ENCODE measurements around the gene SGK1.

Gene SGK1

GRCh38 chr6:134317471-134318131 lies at the start of gene SGK1:
TSS of gene SGK1 (minus strand) at chr6:134318112. CDS start at chr6:134317460, 652 bp downstream.
- DNase-seq (ENCODE audit: low read depth in 2 of 2), result peak in 1 of 2 donors; percentile 11

- no peak for DNase-seq (ENCODE audit: low read depth in 2 of 2)
These were observed 45.6 kb upstream of the SGK1 start for GRCh38 chr6:134363323-134364039.

DNA sequence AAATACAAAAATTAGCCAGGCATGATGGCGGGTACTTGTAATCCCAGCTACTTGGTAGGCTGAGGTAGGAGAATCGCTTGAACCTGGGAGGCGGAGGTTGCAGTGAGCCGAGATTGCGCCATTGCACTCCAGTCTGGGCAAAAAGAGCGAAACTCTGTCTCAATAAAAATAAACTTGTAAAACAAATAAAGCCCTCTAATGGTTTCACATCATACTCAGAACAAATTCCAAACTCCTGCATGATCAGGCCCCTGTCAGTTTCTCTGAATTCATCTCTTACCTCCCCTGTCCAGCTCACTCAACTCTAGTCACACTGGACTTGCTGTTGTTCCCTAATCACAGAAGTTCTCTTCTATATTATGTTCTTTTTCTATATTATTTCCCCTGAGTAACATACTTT lies 43.1 kb upstream of the SGK1 start:
- DNase-seq (ENCODE audit: low read depth in 2 of 2), result no peak

DNA sequence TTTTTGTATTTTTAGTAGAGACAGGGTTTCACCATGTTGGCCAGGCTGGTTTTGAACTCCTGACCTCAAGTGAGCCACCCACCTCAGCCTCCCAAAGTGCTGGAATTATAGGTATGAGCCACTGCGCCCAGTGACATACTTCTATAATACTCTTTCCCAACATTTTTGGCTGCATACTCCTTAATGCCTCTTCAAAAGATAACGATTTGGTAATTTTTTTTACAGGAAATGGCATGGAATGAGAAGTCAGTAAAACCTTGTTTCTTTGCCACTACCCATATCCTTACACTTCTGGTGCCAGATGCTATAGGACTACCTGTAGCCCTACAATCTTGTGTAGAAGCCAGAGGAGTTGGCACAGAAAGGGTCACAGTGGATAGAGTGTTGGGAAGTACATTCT lies 41.4 kb upstream of the SGK1 start:
- DNase-seq (ENCODE audit: low read depth in 2 of 2), result no peak

DNA sequence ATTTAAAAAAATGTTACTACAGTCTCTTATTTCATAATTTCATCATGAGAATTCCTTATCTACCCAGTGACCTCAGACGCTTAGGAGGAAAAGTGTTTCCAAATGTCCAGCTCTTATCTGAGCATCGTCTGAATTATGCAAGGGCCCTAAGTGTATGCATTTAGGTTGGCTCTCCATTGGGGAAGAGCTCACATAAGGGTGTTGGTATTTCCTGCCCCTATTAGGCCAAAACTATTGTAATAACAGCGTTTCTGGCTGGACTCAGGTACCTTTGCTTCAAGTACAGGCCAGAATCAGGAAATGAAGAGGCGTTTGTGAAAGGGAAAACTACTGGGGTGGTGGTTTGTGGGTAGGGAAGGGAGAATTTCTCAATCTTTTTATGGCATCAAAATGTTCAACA lies 40.4 kb upstream of the SGK1 start:
- DNase-seq (ENCODE audit: low read depth in 2 of 2), result no peak

DNA sequence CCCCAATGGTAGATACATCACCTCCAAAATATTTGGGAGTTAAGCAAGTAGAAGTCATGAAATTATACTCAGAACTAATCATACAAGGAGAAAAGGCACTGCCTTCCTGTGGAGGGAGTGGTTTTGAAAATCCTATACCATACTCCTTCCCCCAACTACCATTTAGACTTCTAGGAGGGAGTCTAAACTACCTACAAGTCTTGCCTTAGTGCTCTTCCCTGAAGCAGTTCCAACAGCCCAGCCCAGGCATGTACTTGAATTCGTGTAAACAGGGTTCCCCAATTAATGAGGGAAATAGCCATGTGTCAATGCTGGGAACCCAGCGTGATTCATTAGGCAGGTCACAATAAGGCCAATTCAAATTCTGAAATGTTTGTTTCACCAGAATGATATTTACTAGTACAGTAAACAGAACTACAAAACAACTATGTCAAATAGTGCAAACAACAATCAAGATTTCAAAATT lies 39.1 kb upstream of the SGK1 start:
- DNase-seq (ENCODE audit: low read depth in 2 of 2), result no peak

- DNase-seq (ENCODE audit: low read depth in 2 of 2), result no peak
These were observed 38.5 kb upstream of the SGK1 start for GRCh38 chr6:134356405-134356804.

DNA sequence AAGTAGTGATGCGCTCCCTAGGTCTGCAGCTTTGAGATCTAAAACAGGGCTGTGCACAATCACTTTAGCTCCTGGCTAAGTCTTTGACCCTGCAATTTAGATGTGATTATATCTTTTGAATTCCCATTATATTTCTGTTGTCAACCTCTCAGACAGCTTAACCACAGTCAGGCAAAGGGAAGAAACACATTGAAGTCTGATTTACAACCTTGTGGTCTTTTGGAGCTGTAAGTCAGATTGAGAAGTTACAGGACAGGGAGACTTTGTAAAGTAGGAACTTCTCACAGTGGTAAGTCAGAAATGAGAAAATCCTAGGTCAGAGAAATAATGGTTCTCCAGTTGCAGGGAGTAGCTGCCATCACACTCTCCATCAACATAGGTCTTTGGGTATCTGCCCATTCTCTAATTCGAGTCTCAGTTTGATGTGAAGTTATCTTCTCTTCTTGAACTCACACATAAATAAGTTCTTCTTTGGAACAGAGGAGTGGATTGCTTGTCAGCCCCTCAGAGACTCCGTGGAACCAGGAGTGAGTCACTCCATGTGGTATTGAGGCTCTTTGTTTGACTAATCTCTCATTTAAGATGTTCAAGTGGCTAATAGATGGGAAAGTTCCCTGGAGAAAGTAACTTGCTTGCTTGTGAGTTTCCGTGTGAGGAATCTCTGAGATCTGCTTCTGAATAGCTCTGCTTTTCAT lies 35.0 kb upstream of the SGK1 start:
- DNase-seq (ENCODE audit: low read depth in 2 of 2), result peak in 1 of 2 donors; percentile 8

GRCh38 chr6:134351615-134352474 lies 33.9 kb upstream of the SGK1 start:
- DNase-seq (ENCODE audit: low read depth in 2 of 2), result no peak

- no peak for DNase-seq (ENCODE audit: low read depth in 2 of 2)
These were observed 30.2 kb upstream of the SGK1 start for GRCh38 chr6:134347885-134348805.

- DNase-seq (ENCODE audit: low read depth in 2 of 2), result no peak
These were observed 29.1 kb upstream of the SGK1 start for GRCh38 chr6:134346932-134347545.

DNA sequence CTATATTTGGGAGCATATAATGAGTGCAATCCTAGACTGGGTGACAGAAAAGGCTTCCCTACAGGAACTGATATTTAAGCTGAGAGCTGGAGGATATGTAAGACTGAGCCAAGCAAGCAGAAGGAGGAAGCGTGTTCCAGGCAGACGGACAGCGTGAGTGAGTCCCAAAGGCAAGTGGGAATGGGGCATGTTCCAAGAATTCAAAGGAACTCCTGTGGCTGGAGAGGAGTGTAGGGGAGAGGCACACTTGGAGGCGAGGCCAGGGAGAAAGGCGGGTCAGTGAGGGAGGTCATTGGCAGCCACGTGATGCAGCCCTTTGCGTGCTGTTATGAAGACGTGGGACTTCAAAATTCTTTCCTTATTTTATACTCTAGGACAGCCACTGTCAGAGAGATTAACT lies 27.9 kb upstream of the SGK1 start:
- DNase-seq (ENCODE audit: low read depth in 2 of 2), result no peak

DNA sequence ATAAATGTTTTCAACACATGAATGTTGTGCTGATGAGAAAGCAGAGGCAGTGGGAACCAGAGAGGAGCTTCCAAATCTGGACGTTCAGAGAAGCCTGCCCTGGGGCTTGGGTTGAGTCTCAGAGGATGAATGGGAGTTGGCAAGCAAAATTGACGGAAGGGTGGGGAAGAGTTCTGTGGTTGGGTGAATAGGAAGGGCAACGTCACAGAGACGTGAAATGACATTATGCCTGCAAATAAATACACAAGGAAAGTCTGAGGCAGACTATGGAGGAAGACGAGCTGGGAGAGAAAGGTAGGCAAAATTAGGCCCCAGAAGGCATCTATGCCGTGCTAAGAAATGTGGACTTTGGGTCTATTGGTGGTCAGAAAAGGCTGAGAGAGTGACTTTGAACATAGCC lies 25.2 kb upstream of the SGK1 start:
- DNase-seq (ENCODE audit: low read depth in 2 of 2), result no peak

DNA sequence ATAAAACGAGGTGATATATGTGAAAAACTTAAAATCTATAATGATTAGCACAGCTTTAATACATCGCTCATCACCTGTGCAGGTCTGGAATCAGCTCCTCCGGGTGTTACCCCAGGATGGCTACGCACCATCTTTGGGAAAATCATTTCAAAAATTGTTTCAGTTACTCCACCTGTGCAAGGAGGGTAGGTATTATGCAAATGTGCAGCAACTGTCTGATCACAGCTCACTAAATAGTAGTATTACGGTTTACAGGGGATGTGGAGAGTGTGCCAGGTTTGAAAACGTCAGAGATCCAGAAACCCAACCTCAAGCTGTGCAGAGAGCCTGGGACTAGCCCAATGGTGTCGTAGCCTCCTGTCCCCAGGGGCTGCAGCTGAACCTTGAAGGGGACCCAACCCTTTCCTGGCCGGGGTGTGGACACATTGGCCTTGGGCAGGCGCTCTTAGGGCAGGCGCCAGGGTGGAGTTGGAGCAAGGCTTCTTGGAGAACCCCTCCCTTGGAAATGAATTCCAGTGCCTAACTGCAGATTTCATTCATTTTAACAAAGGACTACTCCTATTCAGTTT lies 24.2 kb upstream of the SGK1 start:
- DNase-seq (ENCODE audit: low read depth in 2 of 2), result no peak

DNA sequence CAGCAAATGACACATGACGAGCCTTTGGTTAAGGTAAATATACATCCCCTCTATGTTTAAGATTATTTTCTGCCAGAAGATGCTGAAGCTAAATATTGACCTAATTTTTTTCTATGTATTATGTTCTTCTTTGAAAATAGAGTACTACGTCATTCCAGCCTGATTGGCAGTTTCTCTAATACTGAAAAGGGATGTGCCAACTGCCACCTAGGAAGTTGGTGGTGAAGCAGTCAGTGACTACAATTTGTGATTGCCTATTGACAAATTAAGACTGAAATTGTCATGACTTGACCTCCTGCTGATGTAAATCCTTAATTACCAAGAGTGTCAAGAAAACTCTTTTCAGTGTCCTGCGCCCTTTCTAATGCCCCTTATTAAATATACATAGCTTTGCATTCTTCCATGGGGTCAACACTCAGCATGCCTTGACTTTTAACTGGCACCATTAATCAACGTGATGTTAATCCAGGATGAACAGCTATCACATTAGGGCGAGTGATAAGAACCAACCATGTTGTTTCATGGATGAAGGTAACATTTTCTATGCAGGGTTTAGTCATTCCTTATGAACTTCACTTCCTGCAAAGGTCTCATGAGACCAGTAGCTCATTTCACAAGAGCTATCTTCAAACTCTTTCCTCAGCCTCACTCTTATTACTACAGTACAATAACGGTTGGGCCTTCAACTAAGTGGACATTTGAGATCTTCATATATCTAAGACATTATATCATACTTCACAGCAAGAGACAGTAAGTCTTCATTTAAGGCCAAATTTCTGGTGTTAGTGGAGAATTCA lies 22.5 kb upstream of the SGK1 start:
- DNase-seq (ENCODE audit: low read depth in 2 of 2), result no peak

- no peak for DNase-seq (ENCODE audit: low read depth in 2 of 2)
These were observed 21.3 kb upstream of the SGK1 start for GRCh38 chr6:134339216-134339615.

- no peak for DNase-seq (ENCODE audit: low read depth in 2 of 2)
These were observed 13.3 kb upstream of the SGK1 start for GRCh38 chr6:134331256-134331655.

GRCh38 chr6:134330555-134330954 lies 12.6 kb upstream of the SGK1 start:
- DNase-seq (ENCODE audit: low read depth in 2 of 2), result no peak

DNA sequence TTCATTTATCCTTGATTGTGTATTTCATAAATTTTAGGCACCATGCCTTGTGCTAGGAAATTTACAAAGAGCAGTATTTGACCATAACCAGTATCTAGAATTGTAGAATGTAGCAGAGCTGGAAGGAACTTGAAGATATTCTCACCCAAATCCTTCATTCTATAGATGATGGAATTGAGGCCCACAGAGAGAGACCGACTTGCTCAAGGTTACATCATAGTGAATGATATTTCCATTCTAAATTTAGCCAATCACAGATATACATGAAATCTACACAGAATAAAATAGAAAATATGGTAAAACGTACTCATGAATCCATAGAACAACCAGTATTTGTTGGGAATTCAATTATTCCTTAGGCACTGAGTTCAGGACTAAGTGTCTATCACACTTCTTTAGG lies 10.9 kb upstream of the SGK1 start:
- no peak for DNase-seq (ENCODE audit: low read depth in 2 of 2)
